Muscle of back (tissue), 11 donors: ENCODE measurements around the gene TMED10. TPM values are rescaled to one million over a fixed set of nuclear protein-coding genes. Genes with fewer than 3 reads are reported as not detected.
"Not testable (repeated sequence)": the region's sequence is repeated elsewhere in the genome, so short reads cannot be mapped to it uniquely, and the experiment has no call there.

Source experiments
- DNase-seq, 3 donors: peaks; one replicate each; pipeline versions ENCODE4 v3.0.0 to v3.0.0-alpha.2; 2013
- polyA plus RNA-seq, 10 donors: library from polyadenylated mRNA; unstranded; fragments of 120-200 nt; gene quantifications; one replicate each; pipeline ENCODE4 v1.2.1, GENCODE V29; 2013; ENCODE audit not compliant: insufficient read length in 10 of 10

The TMED10 gene
- polyA plus RNA-seq, 10 donors: 119 to 152 (median 133) TPM

GRCh38 chr14:75196468-75196867 is 20.1 kb upstream of the TMED10 start:
- DNase-seq: no peak

- no peak for DNase-seq
Observed at GRCh38 chr14:75196064-75196463, 19.7 kb upstream of the TMED10 start.

- no peak for DNase-seq
Observed at GRCh38 chr14:75191100-75191499, 14.7 kb upstream of the TMED10 start.

- DNase-seq: no peak
Observed at GRCh38 chr14:75190023-75190422, 13.6 kb upstream of the TMED10 start.

- peak in 1 of 3 donors; percentile 52 for DNase-seq
Observed at GRCh38 chr14:75188520-75189268, 12.3 kb upstream of the TMED10 start.

GRCh38 chr14:75188086-75188485 is 11.7 kb upstream of the TMED10 start:
- no peak for DNase-seq

GRCh38 chr14:75186953-75187352 is 10.5 kb upstream of the TMED10 start:
- no peak for DNase-seq

- no peak for DNase-seq
Observed at GRCh38 chr14:75185251-75186040, 9.0 kb upstream of the TMED10 start.

- DNase-seq: no peak
Observed at GRCh38 chr14:75184492-75184891, 8.1 kb upstream of the TMED10 start.

- DNase-seq: no peak
Observed at GRCh38 chr14:75184039-75184438, 7.6 kb upstream of the TMED10 start.

- DNase-seq: no peak
Observed at GRCh38 chr14:75183225-75183624, 6.8 kb upstream of the TMED10 start.

- peak in 2 of 3 donors; percentile 30 to 45 for DNase-seq
Observed at GRCh38 chr14:75182821-75183220, 6.4 kb upstream of the TMED10 start.

- not testable (repeated sequence) for DNase-seq
Observed at GRCh38 chr14:75182163-75182562, 5.8 kb upstream of the TMED10 start.

- peak in 1 of 3 donors; percentile 18 for DNase-seq
Observed at GRCh38 chr14:75181293-75182062, 5.1 kb upstream of the TMED10 start.

- no peak for DNase-seq
Observed at GRCh38 chr14:75175677-75176141, 703 bp downstream of the TMED10 start.

GRCh38 chr14:75174066-75174465 is 2.3 kb downstream of the TMED10 start:
- no peak for DNase-seq

- no peak for DNase-seq
Observed at GRCh38 chr14:75170772-75171171, 5.6 kb downstream of the TMED10 start.

- no peak for DNase-seq
Observed at GRCh38 chr14:75168586-75169335, 7.7 kb downstream of the TMED10 start.

- DNase-seq: no peak
Observed at GRCh38 chr14:75167325-75167724, 9.1 kb downstream of the TMED10 start.

GRCh38 chr14:75165586-75166391 is 10.6 kb downstream of the TMED10 start:
- peak in 1 of 3 donors; percentile 38 for DNase-seq

- no peak for DNase-seq
Observed at GRCh38 chr14:75164809-75165208, 11.6 kb downstream of the TMED10 start.
